Stomach (tissue), 9 donors: Measurements from ENCODE around the gene FLYWCH1. TPM values are rescaled to one million over a fixed set of nuclear protein-coding genes. Genes with fewer than 3 reads are reported as not detected.
A peak's percentile ranks its signal among the peaks of the same experiment; 100 is the strongest.

Source experiments
- DNase-seq, 2 donors: peaks; one replicate each; pipeline versions ENCODE4 v3.0.0 to v3.0.0-alpha.2; 2013 to 2019
- H3K27ac ChIP-seq, 5 donors: fragments of 200-600 bp in 4 of 5; sonication (generic) in 4 of 5; one replicate each; pipeline ENCODE4 v1.5.1; 2013 to 2019; ENCODE audit warnings: mild to moderate bottlenecking in 1 of 5, moderate library complexity in 1 of 5
- H3K27me3 ChIP-seq, 3 donors: fragments of 200-600 bp; sonication (generic); one replicate each; pipeline ENCODE4 v1.5.1; 2017 to 2019; ENCODE audit warnings: mixed run types in 1 of 3
- H3K36me3 ChIP-seq, 4 donors: fragments of 200-600 bp; sonication (generic); 1 replicate in 3 of 4; 2 replicates in 1 of 4; pipeline ENCODE4 v1.5.1; 2016 to 2019
- H3K4me1 ChIP-seq, 4 donors: fragments of 200-600 bp; sonication (generic); one replicate each; pipeline ENCODE4 v1.5.1; 2016 to 2019
- H3K4me3 ChIP-seq, 4 donors: fragments of 200-600 bp; sonication (generic) in 3 of 4; one replicate each; pipeline ENCODE4 v1.5.1; 2016 to 2019; ENCODE audit warnings: mild to moderate bottlenecking in 1 of 4
- H3K9me3 ChIP-seq, 4 donors: fragments of 200-600 bp; sonication (generic); one replicate each; pipeline ENCODE4 v1.5.1; 2016 to 2019
- EP300 ChIP-seq: sonication (generic); formaldehyde crosslinking; IDR thresholded peaks from one replicate; pipeline ENCODE4 v1.6.1; 2017; ENCODE audit warnings: antibody characterized with exemption
- POLR2A ChIP-seq, 4 donors: fragments of 450-650 bp; IDR thresholded peaks; one replicate each; pipeline ENCODE4 v1.6.1; 2016; ENCODE audit warnings: antibody characterized with exemption in 4 of 4, control low read depth in 2 of 4, mild to moderate bottlenecking in 1 of 4, moderate library complexity in 1 of 4
- POLR2AphosphoS5 ChIP-seq, 3 donors: sonication (generic); formaldehyde crosslinking; IDR thresholded peaks; one replicate each; pipeline ENCODE4 v1.6.1; 2016; ENCODE audit warnings: antibody characterized with exemption in 3 of 3
- WGBS, 5 donors: extraction: QIAGEN DNeasy Blood & Tissue Kit in 3 of 5; methylation state at CpG; one replicate each; pipeline versions ENCODE4 v1.1.5 to v1.1.7; 2013 to 2018; 5-methylcytosine and 5-hydroxymethylcytosine counted together
- intact Hi-C: fragments of 100-400 bp; cut with DNase I; formaldehyde crosslinking; loops from one replicate; pipeline ENCODE4 v1.15.1; 2023; ENCODE audit warnings: low total_unique reads
- polyA plus RNA-seq, 3 donors: library from polyadenylated mRNA; stranded (reverse); fragments of 200-250 nt; gene quantifications; one replicate each; pipeline ENCODE4 v1.2.3, GENCODE V29; 2013
- total RNA-seq, 5 donors: library from RNA; depleted of rRNA; stranded (reverse); fragments of >200 nt; gene quantifications; one replicate each; pipeline versions ENCODE4 v1.1.0 to v1.2.3, GENCODE V29; 2014 to 2016
- TF ChIP-seq, protein P1 (sequence below), 7 experiments: fragments of 450-650 bp in 4 of 7; fragments of 200-600 bp in 3 of 7; sonication (generic) in 3 of 7; IDR thresholded peaks; one replicate each; pipeline ENCODE4 v1.5.1; 2016 to 2019; ENCODE audit warnings: antibody characterized with exemption in 7 of 7, control low read depth in 2 of 7, mild to moderate bottlenecking in 1 of 7
- donor health status: healthy with polysubstance abuse.
- donor health status: Bipolar disorder and iron deficiency.
- donor health status: healthy.

FLYWCH1 gene
- total and polyA plus RNA-seq, 8 donors, result 8.1 to 121 (median 17.6) TPM

DNA sequence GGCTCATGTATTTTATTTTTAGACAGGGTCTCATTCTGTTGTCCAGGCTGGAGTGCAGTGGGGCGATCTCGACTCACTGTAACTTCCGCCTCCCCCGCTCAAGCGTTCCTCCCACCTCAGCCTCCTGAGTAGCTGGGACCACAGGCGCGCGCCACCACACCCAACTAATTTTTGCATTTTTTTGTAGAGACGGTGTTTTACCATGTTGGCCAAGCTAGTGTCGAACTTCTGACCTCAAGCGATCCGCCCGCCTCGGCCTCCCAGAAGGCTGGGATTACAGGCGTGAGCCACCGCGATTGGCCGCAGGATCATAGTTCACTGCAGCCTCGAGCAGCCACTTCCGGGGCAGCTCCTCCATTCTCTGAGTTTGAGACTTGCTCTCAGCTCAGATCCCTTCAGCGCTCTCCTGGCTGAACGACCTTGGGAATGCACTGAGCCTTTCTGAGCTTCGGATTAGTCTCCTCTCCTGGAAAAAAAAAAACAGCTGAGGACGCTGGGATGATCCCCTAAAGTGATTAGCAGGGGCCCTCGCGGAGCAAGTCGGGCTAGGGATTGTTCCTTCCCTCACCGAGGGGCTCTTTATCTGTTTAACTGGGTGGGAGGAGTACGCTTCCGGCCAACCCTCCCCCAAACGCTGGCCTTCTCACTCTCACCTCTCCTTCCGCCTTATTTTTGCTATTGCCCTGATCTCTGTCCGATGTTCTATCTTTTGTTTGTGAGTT, 69.6 kb downstream of the FLYWCH1 start:
- no peak for DNase-seq

GRCh38 chr16:2981899-2982250, 70.1 kb downstream of the FLYWCH1 start:
- DNase-seq, result no peak
- Histone ChIP-seq H3K9me3 (no peaks in the 10 kb centered on the region), H3K36me3 (no peaks in the 10 kb centered on the region), H3K4me3 (no peak overlapping the region), H3K27me3 (peaks cover 0 to 21% (median 7%) of the 10 kb centered on the region in 3 donors), H3K4me1 (peaks cover 32 to 65% (median 52%) of the 10 kb centered on the region in 4 donors), H3K27ac (no peak overlapping the region)
- TF ChIP-seq POLR2AphosphoS5 (IDR thresholded peaks at IDR 0.05) (no peak), POLR2A (IDR thresholded peaks at IDR 0.05) (no peak), EP300 (no peak)
- TF ChIP-seq, protein P1, sequence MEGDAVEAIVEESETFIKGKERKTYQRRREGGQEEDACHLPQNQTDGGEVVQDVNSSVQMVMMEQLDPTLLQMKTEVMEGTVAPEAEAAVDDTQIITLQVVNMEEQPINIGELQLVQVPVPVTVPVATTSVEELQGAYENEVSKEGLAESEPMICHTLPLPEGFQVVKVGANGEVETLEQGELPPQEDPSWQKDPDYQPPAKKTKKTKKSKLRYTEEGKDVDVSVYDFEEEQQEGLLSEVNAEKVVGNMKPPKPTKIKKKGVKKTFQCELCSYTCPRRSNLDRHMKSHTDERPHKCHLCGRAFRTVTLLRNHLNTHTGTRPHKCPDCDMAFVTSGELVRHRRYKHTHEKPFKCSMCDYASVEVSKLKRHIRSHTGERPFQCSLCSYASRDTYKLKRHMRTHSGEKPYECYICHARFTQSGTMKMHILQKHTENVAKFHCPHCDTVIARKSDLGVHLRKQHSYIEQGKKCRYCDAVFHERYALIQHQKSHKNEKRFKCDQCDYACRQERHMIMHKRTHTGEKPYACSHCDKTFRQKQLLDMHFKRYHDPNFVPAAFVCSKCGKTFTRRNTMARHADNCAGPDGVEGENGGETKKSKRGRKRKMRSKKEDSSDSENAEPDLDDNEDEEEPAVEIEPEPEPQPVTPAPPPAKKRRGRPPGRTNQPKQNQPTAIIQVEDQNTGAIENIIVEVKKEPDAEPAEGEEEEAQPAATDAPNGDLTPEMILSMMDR (IDR thresholded peaks at IDR 0.05), result no peak
- intact Hi-C loops, result no loop called here
- 67 to 80% (median 73%) methylated on average over 4 of the region's 4 CpGs for WGBS, 5 donors

More for the DNA sequence above, 69.6 kb downstream of the FLYWCH1 start:
- 47 to 59% (median 54%) methylated on average over 33 of the region's 33 CpGs for WGBS, 5 donors
- Histone ChIP-seq H3K9me3 (no peaks in the 10 kb centered on the region), H3K4me3 (peak overlapping the region in 3 of 4 donors; percentile 64 to 79 (median 70)), H3K4me1 (peaks cover 32 to 69% (median 56%) of the 10 kb centered on the region in 4 donors), H3K27ac (peak overlapping the region in 1 of 5 donors; percentile 92), H3K36me3 (no peaks in the 10 kb centered on the region), H3K27me3 (peaks cover 0 to 20% (median 7%) of the 10 kb centered on the region in 3 donors)
- intact Hi-C loops, result no loop called here
- no peak for TF ChIP-seq POLR2AphosphoS5 (IDR thresholded peaks at IDR 0.05)
- no peak for TF ChIP-seq EP300
- TF ChIP-seq POLR2A (IDR thresholded peaks at IDR 0.05), result no peak
- TF ChIP-seq, protein P1 (IDR thresholded peaks at IDR 0.05), result no peak

- Histone ChIP-seq H3K9me3 (no peaks in the 10 kb centered on the region), H3K27me3 (peaks cover 0 to 23% (median 7%) of the 10 kb centered on the region in 3 donors), H3K27ac (no peak overlapping the region), H3K4me3 (no peak overlapping the region), H3K4me1 (peaks cover 29 to 60% (median 49%) of the 10 kb centered on the region in 4 donors), H3K36me3 (no peaks in the 10 kb centered on the region)
- no peak for TF ChIP-seq POLR2A (IDR thresholded peaks at IDR 0.05)
- no peak for TF ChIP-seq EP300
- TF ChIP-seq, protein P1 (IDR thresholded peaks at IDR 0.05), result no peak
- TF ChIP-seq POLR2AphosphoS5 (IDR thresholded peaks at IDR 0.05), result no peak
- no peak for DNase-seq
- intact Hi-C loops, result no loop called here
- WGBS, 5 donors, result 78 to 88% (median 83%) methylated on average over 5 of the region's 5 CpGs
Observed at GRCh38 chr16:2982402-2982801, 70.7 kb downstream of the FLYWCH1 start.

DNA sequence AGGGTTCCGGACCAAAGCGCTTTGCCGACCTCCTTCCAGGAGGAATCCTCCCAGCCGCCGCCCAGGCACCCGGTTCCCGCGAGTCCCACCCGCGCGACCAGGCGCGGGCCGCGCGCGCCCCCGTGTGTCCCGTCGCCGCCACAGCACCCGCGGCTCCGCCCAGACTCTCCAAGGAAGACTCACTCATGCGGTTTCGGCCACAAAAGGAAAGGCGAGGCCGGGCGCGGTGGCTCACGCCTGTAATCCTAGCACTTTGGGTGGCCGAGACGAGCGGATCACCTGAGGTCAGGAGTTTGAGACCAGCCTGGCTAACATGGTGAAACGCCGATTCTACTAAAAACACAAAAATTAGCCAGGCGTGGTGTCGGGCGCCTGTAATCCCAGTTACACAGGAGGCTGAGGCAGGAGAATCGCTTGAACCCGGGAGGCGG, 72.0 kb downstream of the FLYWCH1 start:
- H3K36me3 ChIP-seq, result no peaks in the 10 kb centered on the region
- peak; percentile 85 to 92 for DNase-seq
- peaks cover 0 to 29% (median 7%) of the 10 kb centered on the region in 3 donors for H3K27me3 ChIP-seq
- intact Hi-C loops, result no loop called here
- peaks cover 21 to 50% (median 44%) of the 10 kb centered on the region in 4 donors for H3K4me1 ChIP-seq
- no peaks in the 10 kb centered on the region for H3K9me3 ChIP-seq
- H3K4me3 ChIP-seq, result peak overlapping the region in 3 of 4 donors; percentile 3 to 26 (median 23)
- 8 to 33% (median 10%) methylated on average over 13 to 42 of the region's 42 CpGs for WGBS, 5 donors
- peak in 1 of 3 donors; percentile 53 for TF ChIP-seq POLR2AphosphoS5 (IDR thresholded peaks at IDR 0.05)
- TF ChIP-seq, protein P1 (IDR thresholded peaks at IDR 0.05), result peak in 5 of 7 experiments; percentile 60 to 97 (median 97)
- TF ChIP-seq POLR2A (IDR thresholded peaks at IDR 0.05), result no peak
- TF ChIP-seq EP300, result no peak
- peak overlapping the region in 1 of 5 donors; percentile 8 for H3K27ac ChIP-seq
